GM18526 (cell line): ENCODE measurements around the gene DOCK1.

ENCODE experiments used
- POLR2A ChIP-seq: IDR thresholded peaks from 3 replicates; pipeline ENCODE4 v1.6.1; 2011; ENCODE audit not compliant: insufficient read length; ENCODE audit errors: extremely low read depth

DOCK1 gene

DNA sequence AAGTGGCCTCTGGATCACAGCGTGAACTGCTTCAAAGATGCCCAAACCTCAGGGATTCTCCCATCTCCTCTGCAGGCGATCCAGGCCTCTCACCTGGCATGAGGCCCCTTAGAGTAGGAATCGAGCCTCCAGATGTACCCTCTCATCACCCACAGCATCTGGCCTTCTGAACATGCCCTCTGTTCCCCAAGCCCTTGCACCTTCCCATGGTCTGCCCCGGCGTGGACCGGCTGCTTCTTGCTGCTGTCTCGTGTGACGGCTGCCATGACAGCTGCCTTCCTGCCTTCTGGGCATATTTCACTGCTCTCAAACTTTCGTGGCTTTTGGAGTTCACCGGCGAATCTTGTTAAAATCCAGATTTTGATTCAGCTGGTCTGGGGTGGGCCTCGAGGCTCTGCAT lies 486.6 kb downstream of the DOCK1 start:
- TF ChIP-seq POLR2A = no peak

DNA sequence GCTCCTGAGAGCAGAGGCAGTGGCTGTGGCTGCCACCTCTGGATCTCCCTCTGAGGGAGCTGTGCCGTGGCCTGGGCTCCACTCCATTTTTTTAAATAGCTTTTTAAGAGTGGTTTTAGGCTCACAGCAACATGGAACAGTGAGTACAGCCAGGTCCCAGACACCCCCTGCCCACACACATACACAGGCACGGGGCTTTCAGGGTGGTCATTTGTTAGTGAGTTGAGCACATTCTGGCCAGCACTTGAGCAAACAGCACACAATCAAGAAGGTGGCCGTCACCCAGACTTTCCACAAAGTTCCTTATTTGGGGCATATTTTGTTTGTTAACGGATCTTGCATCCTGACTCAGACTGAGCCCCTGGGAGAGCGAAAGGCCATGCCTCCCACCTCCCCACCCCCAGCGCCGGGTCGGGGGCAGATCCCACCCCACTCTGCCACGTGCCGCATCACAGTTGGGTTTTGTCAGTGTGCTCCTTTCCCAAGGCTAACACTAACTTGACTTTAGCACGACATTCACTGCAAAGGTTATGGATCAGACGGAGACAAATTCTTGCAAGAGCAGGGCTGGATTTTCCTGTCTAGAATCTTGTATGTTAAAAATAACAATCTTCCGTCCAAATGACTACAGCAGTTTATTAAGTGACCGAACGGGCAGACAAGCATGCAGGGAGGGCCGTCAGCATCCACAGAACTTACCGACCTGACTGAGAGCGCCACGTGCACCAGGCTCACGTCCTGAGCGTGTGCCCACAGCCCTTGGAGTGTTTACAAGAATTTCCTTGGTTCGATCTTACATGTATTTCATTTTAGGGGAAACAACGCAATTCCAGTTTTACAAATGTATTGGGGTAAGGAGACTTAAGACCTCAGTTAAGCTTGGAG lies 487.4 kb downstream of the DOCK1 start:
- no peak for TF ChIP-seq POLR2A

DNA sequence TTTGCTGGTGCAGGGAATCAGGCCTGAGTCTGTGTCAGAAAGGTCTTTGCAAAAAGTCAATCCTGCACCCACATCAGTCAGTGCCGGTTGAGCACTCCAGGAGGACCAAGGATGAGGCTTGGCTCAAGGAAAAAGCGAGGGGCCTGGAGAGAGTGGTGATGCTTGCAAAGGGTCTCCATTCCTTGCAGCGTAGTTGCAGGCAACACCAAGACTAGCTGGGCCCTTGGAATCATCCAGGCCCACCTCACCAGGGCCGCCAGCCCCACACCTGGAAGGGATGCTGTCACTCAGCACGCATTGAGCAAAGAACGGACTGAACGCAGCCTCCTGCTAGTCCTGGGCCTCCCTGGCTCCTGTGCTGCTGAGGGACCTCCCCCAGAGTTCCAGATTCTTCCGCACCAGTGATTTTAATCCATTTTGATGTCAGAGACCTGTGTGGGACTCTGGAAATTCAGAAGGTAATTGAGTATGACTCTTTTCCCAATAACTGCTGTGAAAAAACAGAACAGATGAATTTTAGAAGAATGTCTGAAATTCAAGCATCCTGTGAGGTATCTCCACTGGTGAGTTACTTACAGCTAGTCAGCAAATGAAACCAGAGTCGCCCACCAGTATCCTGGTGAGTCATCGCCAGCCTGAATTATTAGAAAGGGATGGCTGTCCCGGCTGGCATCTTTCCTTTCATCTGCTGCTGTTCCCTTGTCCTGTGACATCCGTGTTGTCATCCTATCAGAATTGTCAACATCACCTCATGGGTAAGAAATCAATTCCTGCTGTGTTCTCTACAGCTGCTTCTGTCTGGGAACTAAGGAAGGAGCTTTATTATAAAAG lies 493.1 kb downstream of the DOCK1 start:
- TF ChIP-seq POLR2A = no peak

DNA sequence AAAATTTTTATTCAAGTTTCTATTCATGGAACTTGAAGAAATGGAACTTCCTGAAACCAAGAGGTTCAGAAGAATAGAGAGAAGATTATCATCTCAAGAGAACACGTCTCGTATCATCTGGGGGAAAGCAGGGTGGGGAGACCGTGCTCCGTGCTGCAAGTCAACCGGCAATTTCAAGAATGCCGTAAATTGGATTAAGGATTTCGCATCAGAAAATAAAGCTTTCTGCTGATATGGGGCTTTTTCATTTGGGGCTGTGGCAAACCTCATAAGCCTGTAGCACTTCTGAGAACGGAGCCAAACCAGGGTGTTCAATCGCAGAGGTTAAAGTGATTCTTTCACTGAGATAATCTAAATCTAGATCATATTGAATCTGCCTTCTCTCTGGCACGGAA lies 493.7 kb downstream of the DOCK1 start:
- no peak for TF ChIP-seq POLR2A

DNA sequence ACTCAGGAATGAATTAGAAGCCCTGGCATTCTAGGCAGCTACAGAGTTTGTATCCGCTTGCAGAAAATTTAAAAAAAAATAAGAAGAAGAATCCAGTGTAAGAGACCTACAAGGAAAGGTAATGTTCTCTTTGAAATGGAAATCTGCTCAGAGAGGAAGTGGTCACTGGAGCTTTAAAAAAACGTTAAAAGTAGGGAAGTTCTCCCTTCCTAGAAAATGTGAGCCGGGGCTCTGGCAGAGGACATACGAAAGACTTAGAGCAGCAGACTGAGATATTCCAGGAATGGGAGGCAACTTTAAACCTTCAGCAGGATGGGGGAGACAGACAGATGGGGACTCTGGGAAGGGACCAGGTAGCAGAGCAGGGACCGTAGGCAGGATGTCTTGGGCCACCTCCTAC lies 494.4 kb downstream of the DOCK1 start:
- TF ChIP-seq POLR2A = no peak

DNA sequence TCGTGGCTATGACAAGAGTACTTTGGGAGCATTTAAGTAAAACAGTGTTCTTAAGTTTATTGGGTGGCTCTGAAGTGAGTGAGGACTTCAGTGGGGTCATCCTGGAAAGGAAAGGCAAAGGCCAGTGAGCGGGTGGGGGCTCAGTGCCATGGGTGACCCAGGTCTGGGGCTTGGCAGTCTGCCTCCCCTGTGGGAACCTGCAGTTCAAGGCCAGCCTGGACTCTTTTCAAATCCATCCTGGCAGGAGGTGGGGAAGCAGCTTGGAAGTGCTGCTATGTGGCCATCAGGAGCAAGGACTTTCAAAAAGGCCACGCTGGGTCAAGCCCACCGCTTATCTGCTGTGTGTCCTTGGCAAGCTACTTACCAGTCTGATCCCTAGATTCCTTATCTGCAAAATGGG lies 495.0 kb downstream of the DOCK1 start:
- no peak for TF ChIP-seq POLR2A

DNA sequence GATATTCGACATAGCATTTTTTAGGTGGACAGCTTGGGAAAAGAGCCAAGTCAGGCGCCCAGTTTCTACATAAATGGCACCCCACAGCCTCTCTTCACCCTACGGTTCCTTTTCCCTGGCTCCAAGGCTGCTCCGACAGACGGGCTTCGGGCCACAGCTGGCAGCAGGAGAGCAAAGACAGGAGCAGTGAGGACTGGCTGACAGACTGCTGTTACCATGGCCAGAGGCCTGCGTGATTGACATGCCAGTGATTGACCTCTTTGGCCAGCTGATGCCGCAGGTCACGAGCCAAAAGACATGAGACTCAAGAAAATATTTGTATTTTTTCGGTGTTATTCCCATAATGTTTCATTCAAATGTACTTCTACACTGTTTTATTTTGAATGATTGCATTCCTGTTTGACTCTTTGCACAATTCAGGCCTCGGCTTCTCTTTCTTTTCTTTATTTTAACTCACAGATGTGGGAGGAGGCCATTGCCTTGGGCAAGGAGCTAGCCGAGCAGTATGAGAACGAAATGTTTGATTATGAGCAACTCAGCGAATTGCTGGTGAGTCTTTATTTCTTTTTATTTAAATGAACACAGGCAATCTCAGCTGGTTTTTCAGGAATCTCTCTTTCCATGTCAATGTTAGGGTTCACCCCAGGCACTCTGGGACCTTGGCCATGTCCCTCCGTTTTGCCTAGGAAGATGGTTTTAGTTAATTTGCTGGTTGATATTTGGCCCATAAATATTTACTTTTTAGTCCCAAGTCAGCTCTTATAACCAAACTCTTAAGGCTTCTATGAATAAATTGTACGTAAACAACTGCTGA lies 497.6 kb downstream of the DOCK1 start:
- TF ChIP-seq POLR2A = no peak

DNA sequence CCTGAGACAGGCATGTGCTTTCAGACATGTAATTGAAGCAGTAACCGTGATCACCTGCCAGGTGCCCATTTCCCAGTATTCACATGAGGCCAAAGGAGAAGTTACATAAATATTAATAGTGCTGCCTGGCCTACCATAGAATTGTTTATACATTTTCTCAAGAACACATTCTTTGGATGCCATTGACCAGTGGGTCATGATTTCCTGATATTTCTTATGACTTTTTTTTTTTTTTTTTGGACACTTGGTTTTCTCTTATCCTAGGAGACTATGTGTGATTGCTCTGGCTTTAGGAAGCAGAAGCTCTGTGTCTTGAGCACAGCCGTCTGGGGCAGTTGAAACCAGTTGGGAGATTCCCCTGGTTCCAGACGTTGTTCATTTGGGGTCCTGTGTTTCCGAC lies 500.0 kb downstream of the DOCK1 start:
- no peak for TF ChIP-seq POLR2A

DNA sequence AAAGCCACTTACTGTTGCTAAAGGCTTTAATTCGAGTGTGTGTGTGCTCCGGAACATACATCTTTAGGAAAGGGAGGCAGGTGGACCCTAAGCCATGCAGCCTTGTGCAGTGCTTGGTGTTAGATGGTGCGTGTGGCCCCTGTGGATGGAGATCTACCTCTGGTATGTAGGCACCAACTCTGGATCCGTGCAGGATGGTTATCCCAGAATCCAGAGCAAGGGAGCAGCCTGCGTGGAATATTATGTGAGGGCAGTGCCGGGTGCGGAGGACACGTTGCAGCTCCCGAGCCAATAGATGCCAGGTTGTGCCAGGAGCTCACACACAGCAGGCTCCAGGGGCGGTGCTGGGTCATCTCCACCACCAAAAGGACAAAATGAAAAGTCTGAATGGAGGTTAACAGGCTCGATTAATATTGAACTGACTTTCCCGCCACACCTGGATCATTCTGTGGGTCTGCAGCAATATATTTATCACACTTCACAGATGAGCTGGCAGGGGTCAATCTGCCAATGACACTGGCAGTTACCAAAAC lies 500.9 kb downstream of the DOCK1 start:
- TF ChIP-seq POLR2A = no peak

DNA sequence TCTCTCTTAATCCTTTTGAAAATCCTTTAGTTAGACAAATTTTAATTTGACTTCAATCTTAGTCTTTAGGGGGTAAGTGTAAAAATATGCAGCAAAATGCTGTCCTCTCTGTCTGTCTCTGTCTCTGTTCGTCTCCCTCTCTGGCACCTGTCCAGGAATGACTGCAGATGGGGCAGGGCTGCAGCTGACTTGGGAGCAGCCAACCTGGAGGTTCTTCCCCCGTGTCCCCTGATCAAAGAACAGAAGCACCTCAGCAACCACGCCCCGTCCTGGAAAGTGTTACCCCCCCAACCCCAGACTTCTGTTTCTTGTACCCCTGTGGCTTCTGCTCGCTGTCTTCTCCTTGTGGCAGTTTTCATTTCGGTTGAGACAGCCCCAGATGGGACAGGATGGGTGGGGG lies 502.3 kb downstream of the DOCK1 start:
- no peak for TF ChIP-seq POLR2A

DNA sequence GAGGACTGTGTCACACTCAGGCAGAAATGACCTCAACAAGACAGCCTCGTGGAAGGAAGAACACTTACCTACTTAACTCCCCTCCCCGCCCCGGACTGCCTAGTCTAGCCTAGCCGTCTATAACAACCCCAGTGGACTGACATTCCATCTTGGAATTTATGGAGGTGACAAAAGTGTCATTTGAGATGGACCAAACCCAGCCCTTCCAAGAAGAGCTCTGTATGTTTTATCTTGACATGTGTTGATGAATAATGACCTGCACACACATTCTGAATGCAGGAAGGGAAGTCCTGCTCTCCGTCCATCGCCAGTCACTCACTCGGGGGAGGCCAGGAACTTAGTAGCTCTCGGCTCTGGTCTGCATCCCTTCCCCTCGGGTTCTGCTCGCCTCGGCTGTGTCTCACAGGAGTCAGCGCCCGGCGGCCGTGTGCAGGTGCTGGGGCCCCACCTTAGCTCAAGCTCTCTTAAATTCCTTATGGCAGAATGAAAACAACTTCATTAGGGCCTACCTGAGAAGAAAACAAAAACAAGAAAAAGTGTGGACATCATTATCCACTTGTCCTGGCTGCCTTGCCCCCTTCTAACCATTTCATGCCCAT lies 503.0 kb downstream of the DOCK1 start:
- TF ChIP-seq POLR2A = no peak

DNA sequence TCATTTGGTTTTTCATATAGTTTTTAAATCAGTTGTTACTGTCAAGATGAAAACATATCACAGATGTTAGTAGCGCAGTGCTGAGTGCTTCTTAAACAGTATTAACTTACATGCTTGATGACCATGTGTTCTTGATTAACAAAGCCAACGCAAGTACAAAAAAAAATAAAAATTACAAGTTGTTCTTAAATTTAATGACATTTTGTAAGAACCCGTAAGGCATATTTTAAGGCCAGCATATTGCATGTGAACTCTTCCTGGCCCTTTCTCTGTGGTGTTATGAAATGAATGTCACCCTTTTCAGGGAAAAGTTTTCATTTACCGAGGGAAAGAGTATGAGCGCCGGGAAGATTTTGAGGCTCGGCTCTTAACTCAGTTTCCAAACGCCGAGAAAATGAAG lies 503.5 kb downstream of the DOCK1 start:
- no peak for TF ChIP-seq POLR2A

DNA sequence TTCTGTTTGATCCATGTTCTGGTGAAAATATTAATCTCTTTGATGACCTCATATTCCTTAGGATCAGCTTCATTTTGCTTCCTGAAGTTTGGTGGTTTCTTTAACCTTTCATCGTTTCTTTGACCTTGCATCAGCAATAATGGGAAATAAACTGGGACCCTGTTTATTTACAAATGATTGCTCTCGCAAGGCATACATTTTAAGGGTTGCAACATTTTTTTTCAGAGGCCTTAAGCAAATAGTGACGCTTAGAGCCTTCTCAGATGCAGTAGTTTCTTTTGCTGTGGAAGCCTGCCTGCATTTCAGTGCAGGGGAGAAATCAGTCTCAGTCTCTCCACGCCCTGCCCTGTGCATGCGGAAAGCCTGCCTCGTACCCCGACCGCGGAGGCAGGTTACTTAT lies 504.8 kb downstream of the DOCK1 start:
- no peak for TF ChIP-seq POLR2A

DNA sequence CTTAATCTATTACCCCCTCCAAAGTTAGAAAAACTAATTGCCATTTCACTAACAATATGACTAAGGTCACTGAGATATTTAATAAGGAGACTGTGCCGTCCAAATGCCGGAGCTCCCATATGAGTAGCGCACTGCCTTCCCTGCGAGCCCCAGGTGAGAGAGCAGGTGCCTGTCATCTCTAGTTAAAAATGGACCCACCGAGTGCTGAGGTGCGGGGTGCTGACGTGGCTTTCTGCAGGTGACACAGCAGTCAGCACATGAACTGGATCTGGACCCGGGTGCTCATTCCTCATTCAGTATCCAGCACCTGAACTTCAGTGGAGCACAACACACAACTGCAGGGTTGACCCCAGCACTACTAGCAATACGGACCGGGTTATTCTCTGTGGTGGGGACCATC lies 505.8 kb downstream of the DOCK1 start:
- TF ChIP-seq POLR2A = no peak

DNA sequence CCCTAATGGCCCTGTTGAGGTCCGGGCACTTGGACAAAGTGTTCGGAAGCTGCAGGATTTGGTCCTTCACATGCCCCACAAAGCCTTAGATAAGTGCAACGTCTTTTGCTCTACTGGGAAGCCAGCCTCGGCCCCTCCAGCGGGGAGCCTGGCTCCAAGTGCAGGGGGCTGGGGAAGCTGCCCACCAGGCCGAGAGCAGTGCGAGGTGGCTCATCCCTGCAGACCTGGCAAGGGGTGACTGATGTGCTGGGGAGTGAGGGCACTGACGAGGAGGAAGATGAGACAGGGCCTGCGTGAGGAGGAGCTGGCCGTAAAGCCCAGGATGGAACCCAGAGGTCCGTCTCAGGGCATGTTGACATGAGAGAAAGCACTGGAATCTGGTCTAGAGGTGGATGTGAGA lies 508.1 kb downstream of the DOCK1 start:
- no peak for TF ChIP-seq POLR2A
